Activated T-helper 9 cell treated with anti-CD3 and anti-CD28 coated beads, Interleukin-2, amount 50 U/mL, for 16 hours (primary cell): ENCODE measurements around the gene HDAC7.

ENCODE experiments used
- DNase-seq: peaks from one replicate; pipeline ENCODE4 v3.0.0-alpha.2; 2020; ENCODE audit warnings: low read depth

Gene HDAC7

DNA sequence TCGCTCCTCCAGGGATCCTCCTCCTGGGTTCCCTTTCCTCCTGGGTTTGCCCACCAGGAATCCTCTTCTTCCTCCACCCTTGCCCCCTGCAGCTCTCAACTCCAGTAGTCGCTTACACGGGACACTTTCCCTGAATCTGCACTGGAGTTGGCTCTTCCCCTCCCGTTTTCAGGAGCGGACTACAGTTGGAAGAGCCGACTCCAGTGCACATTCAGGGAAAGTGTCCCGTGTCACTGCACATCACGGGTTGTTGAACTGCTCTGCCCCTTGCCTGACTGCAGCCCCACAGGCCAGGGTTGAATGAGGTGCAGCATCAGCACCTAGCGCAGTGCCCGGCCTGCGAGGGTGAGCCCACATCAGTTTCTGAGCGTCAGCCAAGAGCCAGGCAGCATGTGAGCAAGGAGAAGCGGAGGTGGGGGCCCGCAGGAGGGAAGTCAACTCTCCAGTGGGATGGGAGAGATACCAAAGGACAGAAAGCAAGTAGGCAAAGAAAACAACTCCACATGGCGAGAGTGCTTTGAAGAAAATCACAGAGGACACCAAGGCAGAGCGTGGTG, 74.1 kb downstream of the HDAC7 start:
- DNase-seq, result no peak

DNA sequence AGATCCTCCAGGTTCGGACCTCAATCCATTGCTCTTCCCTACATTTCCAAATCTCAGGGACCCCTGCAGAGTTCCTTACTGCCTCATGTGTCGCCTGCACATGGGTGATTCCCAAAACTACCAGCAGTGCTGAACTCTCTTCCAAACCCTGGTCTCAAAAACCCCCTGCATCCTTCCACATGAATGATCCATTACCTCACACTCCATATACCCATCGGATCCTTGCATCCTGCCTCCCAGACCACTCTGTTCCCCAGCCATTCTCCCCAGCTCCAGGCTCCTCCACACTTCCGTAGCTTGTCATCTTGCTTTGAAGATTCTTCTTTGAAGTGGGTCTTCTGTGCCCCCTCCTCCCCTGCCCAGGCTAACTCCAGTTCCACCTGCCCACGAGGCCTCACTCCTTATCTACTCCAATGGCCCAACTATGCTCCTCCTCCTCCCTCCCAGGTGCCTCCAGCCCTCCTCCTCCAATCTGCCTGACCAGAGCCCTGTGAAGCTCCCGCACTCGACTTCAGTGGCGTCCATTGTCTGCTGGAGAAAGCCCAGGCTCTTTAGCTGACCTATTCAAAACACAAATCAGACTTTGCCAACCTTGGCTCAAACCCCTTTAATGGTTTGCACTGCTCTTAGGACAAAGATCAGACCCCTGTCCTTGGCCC, 74.8 kb downstream of the HDAC7 start:
- DNase-seq, result no peak

DNA sequence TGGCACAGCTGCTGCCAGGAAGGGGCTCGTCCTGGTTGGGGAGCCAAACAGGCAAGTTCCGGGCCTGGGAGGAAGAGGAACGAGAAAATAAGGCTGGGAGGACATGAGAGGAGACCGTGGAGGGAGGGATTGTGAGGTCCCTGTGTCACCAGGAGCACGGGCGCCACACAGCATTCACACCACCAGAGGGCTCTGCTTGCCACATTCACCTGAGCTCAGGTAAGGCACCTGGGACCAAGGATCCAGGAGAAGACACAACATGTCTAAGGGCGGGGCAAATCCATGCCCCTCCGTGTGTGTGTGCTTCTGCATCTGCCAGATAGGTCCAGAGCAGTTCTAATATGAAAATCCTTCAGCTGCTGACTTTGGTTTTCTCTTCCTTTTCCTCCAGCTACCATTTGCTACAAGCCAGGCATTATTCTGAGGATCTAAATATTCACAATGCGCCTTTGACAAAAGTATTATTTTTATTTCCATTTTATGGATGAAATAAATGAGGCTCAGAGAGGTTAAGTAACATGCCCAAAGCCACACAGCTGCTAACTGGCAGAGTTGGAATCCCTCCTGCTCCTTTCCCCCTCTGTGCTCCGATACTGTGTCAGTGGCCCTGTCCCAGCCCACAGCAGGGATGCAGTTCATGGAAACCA, 75.6 kb downstream of the HDAC7 start:
- peak; percentile 46 for DNase-seq

DNA sequence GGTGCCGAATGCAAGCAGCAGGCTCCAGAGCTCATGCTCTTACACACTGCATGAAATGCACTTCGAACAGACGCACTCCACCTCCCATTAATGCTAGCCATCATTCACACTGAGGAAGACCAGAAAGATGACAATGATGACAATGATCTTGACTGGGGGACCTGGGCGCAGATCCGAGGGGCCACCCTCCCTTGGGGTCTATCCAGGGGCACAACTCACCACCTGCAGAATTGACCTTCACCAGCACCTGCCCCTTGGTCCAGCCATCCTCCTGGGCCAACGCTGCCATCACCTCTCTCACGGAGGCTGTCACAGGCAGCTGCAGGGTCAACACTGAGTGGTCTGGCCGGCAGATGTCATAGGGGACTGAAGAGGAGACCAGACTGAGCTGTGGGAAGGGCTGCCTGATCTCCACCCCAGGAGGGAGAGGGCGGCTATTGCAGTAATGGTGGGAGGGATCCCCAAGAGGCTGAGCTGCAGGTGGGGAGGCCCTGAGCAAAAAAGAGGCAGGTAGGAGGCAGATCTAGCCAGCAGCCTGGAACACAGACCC, 76.3 kb downstream of the HDAC7 start:
- DNase-seq, result no peak

DNA sequence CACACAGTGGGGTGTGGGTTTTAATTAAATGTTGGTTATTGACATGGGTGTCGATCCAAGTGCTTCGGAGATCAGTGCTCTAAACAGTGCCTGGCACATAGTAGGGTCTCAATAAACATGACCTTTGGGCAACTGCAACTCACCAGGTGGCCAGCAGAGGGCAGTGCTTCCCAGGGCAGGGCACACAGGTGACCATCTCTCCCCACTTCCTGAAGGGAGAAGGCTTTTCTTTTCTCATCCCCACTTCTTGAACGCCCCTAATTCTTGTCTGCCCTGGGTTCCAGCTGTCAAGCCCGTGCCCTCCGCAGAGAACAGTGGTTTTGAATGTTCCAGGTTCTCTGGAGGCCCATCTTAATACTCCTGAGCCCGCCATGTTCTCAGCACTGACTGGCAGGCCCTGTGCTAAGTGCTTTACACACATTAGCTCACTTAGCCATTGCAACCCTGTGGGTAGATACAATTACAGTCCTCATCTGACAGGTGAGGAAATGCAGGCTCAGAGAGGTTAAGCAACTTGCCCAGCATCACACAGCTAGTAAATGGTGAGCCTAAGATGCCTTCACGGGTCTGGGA, 77.4 kb downstream of the HDAC7 start:
- DNase-seq, result peak; percentile 65

DNA sequence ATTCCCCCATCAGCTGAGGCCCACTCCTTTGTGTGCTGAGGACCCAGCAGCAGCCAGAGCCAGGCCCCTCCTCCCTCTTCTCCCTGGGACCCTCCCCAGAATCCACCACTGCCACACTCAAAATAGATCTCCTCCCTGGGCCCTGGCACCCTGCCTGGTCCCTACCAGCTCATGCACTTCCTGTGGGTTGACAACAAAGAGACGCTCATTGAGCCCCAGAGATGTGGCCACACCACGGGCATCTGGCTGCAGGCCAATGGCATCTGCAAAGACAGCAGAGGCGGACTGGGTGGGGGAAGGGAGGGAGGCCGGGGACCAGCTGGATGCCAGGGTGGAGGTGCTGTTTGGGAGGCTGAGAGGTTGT, 78.4 kb downstream of the HDAC7 start:
- peak; percentile 31 for DNase-seq

DNA sequence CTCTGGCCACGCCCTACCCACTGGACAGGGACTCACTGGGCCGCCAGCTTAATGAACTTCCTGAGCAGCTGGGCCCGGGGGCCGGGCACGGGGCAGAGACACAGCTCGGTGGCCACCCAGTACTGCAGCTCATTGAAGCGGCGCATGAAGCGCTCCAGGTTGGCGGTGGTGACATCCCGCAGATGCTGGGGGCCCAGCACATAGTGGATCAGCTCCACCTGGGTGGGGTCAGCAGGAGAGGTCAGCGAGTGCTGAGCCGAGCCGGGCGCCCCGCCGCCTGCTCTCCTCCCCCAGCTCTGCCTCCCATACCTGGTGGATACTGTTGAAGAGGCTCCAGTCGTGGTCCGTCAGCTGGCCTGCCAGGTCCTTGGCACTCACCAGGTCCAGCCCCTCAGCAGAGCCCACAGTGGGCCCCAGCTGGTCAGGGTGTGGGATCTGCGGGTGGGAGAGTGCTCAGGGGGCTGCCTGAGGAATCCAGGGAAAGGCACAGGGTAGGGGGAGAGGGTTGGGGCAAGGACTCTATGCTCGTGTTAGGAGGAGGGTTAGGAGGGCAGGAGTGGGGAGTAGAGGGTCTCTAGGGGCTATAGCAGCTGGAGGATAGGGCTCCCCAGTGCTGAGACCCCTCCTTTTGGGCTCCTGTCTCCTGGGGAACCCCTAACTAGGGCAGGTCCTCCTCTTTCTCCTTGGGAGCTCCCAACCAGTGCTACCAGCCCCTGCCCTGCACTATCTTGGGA, 78.9 kb downstream of the HDAC7 start:
- DNase-seq, result no peak

DNA sequence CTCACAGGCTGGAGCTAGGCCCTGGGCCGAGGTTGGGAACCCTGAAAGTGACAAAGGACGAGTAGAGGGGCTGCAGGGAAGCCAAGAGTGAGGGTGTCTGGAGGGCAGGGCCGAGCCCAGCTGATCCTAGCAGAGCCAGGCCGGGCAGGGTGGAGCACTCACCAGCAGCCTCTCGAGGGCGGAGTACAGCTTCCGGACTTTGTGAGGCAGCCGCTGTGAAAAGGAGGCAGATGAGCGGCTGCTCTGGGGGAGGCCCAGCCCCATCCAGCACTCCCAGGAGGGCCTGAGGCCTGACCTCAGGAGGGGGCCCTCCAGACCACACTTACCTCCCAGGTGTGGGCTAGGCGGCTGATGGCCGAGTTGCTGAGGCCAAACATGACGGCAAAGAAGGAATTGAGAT, 79.7 kb downstream of the HDAC7 start:
- no peak for DNase-seq

DNA sequence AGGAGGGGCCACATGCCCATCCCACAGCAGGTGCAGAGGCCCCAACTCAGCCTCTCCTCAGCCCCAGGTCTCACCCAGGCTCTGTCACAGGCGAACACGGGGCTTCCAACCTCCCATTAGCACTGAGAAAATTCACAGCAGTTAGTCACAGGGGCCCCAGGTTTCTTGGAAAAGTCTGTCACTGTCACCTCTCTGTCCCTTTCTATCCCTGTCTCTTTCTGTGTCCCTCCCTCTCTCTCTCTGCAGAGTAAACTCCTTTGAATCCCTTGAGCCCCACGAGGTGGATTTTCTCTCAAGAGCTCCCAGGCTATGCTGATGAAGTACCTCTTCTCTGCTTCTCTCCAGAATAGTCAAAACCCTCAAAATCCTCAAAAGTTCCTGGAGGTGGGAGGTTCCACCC, 80.4 kb downstream of the HDAC7 start:
- no peak for DNase-seq

DNA sequence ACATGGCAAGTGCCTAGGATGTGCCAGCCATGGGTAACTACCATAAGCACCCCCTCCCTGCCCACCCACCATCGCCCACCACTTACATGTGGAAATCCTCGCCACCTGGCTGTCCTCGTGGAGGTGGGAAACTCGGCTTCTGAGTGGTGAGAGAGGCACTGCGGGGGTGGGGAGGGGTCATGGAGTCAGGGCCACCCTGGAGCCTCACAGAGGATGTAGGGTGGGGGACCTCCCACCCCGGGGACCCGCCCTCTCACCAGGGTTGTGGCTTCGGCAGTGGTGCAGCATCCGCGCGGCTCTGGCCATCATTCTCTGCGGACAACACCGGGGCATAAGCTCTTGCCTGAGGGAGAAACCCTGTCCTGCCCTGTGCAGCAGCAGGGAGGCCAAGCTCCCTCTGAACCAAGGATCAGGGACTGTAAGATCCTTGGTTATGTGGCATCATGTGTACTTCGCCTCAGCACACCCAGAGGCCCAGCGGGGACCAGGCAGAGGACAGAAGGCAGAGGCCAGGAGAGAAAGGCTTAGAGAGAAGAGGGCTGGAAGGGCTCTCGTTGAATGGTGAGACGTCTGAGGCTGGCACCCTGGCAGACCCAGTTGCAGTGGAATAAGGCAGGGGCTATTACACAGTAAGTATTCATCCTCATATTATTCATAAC, 81.6 kb downstream of the HDAC7 start:
- no peak for DNase-seq

DNA sequence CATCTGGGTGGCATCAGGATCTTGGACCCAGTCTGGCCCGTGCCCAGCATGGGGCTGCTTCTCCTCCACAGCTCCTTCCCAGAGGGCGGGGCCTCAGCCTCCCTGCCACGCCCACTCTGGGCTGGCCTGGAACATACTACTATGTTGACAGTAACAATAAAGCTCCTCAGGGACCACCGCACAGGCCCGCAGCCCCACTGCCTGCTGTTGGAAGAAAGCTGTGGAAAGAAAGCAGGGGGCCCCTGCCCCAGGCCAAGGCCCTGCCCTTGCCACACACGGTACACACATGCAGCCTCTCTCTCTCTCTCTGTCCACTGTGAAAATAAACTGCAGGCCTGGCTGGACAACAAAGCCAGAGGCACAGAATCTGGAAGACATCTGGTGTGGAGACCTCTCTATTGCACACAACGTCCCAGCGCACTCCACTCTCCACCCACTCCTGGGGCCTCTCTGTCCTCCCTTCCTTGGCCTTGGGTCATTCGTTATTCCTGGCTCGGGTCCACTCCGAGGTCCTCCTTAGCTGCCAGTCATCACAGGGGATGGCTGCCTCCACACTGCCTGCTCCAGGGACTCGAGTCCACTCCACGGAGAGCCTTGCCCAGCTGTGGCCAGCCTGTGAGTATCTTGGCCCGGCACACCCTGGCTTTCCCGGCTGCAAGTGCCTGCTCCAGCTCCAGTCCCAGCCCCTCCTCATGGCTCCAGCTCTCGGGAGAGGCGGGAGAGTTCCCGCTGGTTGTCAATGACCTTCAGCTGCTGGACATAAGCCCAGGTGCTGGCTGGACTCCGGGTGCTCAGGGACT, 82.6 kb downstream of the HDAC7 start:
- DNase-seq, result no peak

DNA sequence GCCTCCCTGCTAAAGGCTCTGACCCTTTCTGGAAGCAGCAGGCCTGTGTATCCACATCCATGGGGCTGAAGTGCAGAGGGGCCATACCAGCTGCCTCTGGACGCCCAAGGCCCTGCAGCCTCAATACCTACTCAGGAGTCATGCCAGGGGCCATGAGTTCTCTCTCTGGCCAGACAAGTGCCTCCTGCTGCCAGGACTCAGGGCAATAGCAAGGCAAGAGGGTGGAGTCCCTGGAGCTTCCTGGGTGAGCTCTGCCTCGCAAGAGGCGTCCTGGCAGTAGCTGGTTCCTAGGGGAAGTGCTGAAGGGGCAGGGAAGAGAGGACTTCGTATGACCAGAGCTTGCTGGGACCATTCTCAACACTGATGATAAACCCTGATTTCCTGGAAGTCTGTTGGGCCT, 83.5 kb downstream of the HDAC7 start:
- no peak for DNase-seq

DNA sequence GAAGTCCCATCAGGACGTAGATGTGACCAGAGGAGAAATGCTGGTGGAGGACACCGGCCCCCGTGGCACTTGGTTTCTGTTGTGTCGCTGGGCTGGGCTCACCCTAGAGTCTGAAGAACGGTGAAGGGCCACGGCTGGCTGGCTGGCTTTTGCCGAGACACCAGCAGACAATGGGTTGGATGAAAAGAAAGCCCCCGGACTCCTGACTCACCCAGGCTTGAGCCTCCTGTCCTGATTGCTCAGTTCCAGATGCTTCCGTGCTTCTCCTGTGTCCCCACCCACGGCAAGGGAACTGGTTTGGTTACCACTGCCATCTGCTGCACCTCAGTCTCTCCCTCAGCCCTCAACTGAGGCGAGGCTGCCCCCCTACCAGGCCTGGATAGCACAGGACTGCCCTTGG, 84.1 kb downstream of the HDAC7 start:
- no peak for DNase-seq

DNA sequence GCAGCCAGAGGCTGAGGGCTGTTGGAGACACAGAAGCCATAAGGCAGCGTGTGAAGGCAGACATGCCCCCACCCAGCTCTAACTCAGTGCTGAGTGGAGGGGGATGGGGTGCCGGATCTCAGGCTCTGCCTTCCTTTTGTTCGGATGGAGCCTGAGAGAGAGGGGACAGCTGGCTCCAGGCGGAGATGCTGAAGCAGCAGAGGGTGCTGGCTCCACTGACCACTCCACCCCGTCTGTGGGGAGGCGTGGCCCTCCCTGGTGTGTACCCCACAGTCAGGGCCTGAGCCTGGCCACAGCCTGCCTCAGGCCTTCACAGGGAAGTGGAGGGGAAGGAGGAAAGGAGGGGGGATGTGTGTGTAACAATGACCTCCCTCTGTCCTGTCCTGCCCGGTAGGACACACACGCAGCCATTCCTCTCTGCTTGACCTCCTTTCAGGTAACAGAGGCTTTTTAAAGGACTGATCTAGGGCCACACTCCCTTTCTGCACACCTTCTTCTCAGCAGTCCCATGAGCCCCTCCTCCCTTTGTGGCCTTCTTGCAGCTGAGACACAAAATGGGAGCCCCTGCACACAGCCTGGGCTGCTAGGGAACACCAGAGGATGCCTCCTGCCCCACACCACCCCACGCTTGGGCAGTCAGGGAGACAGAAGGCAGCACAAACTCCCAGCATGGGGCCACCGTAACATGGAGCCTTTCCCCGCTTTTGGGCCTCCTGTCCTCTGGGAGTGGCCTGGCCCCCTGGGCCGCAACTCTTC, 84.8 kb downstream of the HDAC7 start:
- no peak for DNase-seq

DNA sequence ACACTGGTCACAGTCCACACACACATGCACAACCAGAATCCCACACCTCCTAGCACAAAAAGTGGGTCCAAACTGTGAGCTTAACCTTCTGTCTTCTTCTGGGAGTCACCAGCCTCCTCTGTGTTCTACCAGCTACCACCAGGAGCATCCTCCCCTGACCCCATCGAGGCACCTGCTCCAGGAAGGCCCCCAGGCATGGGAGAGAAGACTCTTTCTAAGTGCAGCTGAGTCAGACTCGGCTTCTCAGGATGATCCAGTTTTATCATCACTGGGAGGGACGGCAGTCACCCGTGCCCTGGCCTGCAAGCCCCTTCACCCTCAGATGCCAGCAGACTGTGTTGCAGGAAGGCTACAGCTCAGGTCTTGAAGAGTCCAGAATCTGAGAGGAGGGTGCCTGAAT, 86.6 kb downstream of the HDAC7 start:
- no peak for DNase-seq
